Gastrocnemius medialis (tissue), 4 donors: ENCODE results near the gene FOXK1.

Source experiments
- CTCF ChIP-seq, 5 experiments: fragments of 450-650 bp in 3 of 5; fragments of 200-600 bp in 2 of 5; sonication (generic) in 2 of 5; IDR thresholded peaks in 4 of 5; conservative IDR thresholded peaks in 1 of 5; 1 replicate in 4 of 5; 2 replicates in 1 of 5; pipeline ENCODE4 v1.5.1; 2016 to 2019; ENCODE audit warnings: antibody characterized with exemption in 5 of 5, mild to moderate bottlenecking in 3 of 5, moderate library complexity in 3 of 5
- POLR2A ChIP-seq, 2 donors: fragments of 450-650 bp; IDR thresholded peaks; one replicate each; pipeline ENCODE4 v1.6.1; 2017; ENCODE audit warnings: antibody characterized with exemption in 2 of 2, mild to moderate bottlenecking in 2 of 2, moderate library complexity in 2 of 2

GRCh38 chr7:4770886-4771285, 88.8 kb downstream of the FOXK1 start:
- TF ChIP-seq CTCF (IDR thresholded peaks at IDR 0.05 in 4 of 5, conservative IDR thresholded peaks at IDR 0.05 in 1 of 5) (no peak), POLR2A (IDR thresholded peaks at IDR 0.05) (no peak)
